KOPT-K1 (cell line): Measurements from ENCODE around the gene TWF2.

Experiments used
- H3K27ac ChIP-seq: fragments of 200-600 bp; sonication (generic); 2 replicates; pipeline ENCODE4 v1.5.1; 2016; ENCODE audit warnings: antibody characterized with exemption, mild to moderate bottlenecking, low read depth, low read length; ENCODE audit not compliant: poor library complexity, severe bottlenecking
- H3K36me3 ChIP-seq: fragments of 200-600 bp; sonication (generic); 2 replicates; pipeline ENCODE4 v1.5.1; 2017; ENCODE audit warnings: antibody characterized with exemption, mild to moderate bottlenecking, low read length, moderate library complexity; ENCODE audit not compliant: insufficient read depth
- H3K9me3 ChIP-seq: fragments of 200-600 bp; sonication (generic); 2 replicates; pipeline ENCODE4 v1.5.1; 2017; ENCODE audit warnings: antibody characterized with exemption, low read length, mild to moderate bottlenecking; ENCODE audit not compliant: insufficient read depth, poor library complexity, severe bottlenecking

TWF2 gene

GRCh38 chr3:52182196-52182595 lies 56.8 kb downstream of the TWF2 start:
- H3K27ac ChIP-seq, result no peak overlapping the region
- no peaks in the 10 kb centered on the region for H3K36me3 ChIP-seq
- H3K9me3 ChIP-seq, result no peaks in the 10 kb centered on the region

- Histone ChIP-seq H3K9me3 (no peaks in the 10 kb centered on the region), H3K27ac (no peak overlapping the region), H3K36me3 (no peaks in the 10 kb centered on the region)
Observed at GRCh38 chr3:52181543-52181942, 57.4 kb downstream of the TWF2 start.
